ENCODE measurements around the gene SLAMF7. TPM values are rescaled to one million over a fixed set of nuclear protein-coding genes. Genes with fewer than 3 reads are reported as not detected.

The SLAMF7 gene
- total RNA-seq, 1 donor from 2014 or later, result not detected

GRCh38 chr1:160761046-160761445 lies 22.0 kb downstream of the SLAMF7 start:
- no peaks in the 10 kb centered on the region for H3K9me3 ChIP-seq
- no peak overlapping the region for H3K27ac ChIP-seq
- no peaks in the 10 kb centered on the region for H3K36me3 ChIP-seq
- intact Hi-C loops (cut with DNase I), result no loop called here
- H3K4me3 ChIP-seq, result no peak overlapping the region
- H3K4me1 ChIP-seq, result no peaks in the 10 kb centered on the region
- DNase-seq (ENCODE audit: low spot score in 2 of 2), result no peak
- no peak for TF ChIP-seq CTCF (IDR thresholded peaks at IDR 0.05)
- H3K27me3 ChIP-seq, result no peaks in the 10 kb centered on the region

- no peak for DNase-seq (ENCODE audit: low spot score in 2 of 2)
- intact Hi-C loops (cut with DNase I), result no loop called here
These were observed 22.8 kb downstream of the SLAMF7 start for GRCh38 chr1:160761886-160762285.

GRCh38 chr1:160763993-160764392 lies 24.9 kb downstream of the SLAMF7 start:
- Histone ChIP-seq H3K9me3 (no peaks in the 10 kb centered on the region), H3K27me3 (no peaks in the 10 kb centered on the region), H3K36me3 (no peaks in the 10 kb centered on the region), H3K4me1 (no peaks in the 10 kb centered on the region), H3K27ac (no peak overlapping the region), H3K4me3 (no peak overlapping the region)
- intact Hi-C loops (cut with DNase I), result no loop called here
- no peak for DNase-seq (ENCODE audit: low spot score in 2 of 2)
- TF ChIP-seq CTCF (IDR thresholded peaks at IDR 0.05), result no peak

More at GRCh38 chr1:160761886-160762285, 22.8 kb downstream of the SLAMF7 start:
- Histone ChIP-seq H3K4me3 (no peak overlapping the region), H3K4me1 (no peaks in the 10 kb centered on the region), H3K27me3 (no peaks in the 10 kb centered on the region), H3K27ac (no peak overlapping the region), H3K36me3 (no peaks in the 10 kb centered on the region), H3K9me3 (no peaks in the 10 kb centered on the region)
- TF ChIP-seq CTCF (IDR thresholded peaks at IDR 0.05), result no peak

- intact Hi-C loops (cut with DNase I), result no loop called here
- TF ChIP-seq CTCF (IDR thresholded peaks at IDR 0.05), result no peak
- Histone ChIP-seq H3K4me3 (peak overlapping the region in 1 of 2 donors; percentile 6), H3K9me3 (no peaks in the 10 kb centered on the region), H3K27ac (no peak overlapping the region), H3K4me1 (no peaks in the 10 kb centered on the region), H3K36me3 (no peaks in the 10 kb centered on the region), H3K27me3 (no peaks in the 10 kb centered on the region)
- no peak for DNase-seq (ENCODE audit: low spot score in 2 of 2)
These were observed 28.6 kb downstream of the SLAMF7 start for GRCh38 chr1:160767395-160768294.

GRCh38 chr1:160768295-160768657 lies 29.2 kb downstream of the SLAMF7 start:
- intact Hi-C loops (cut with DNase I), result no loop called here

More at GRCh38 chr1:160768295-160768657, 29.2 kb downstream of the SLAMF7 start:
- Histone ChIP-seq H3K27me3 (no peaks in the 10 kb centered on the region), H3K9me3 (no peaks in the 10 kb centered on the region), H3K4me1 (no peaks in the 10 kb centered on the region), H3K36me3 (no peaks in the 10 kb centered on the region), H3K4me3 (peak overlapping the region in 1 of 2 donors; percentile 6), H3K27ac (no peak overlapping the region)
- peak; percentile 16 to 38 (median 19) for TF ChIP-seq CTCF (IDR thresholded peaks at IDR 0.05)
- DNase-seq (ENCODE audit: low spot score in 2 of 2), result no peak

Measured in ascending aorta (tissue), 2 donors.